ENCODE results near the gene SSR1.

The SSR1 gene

DNA sequence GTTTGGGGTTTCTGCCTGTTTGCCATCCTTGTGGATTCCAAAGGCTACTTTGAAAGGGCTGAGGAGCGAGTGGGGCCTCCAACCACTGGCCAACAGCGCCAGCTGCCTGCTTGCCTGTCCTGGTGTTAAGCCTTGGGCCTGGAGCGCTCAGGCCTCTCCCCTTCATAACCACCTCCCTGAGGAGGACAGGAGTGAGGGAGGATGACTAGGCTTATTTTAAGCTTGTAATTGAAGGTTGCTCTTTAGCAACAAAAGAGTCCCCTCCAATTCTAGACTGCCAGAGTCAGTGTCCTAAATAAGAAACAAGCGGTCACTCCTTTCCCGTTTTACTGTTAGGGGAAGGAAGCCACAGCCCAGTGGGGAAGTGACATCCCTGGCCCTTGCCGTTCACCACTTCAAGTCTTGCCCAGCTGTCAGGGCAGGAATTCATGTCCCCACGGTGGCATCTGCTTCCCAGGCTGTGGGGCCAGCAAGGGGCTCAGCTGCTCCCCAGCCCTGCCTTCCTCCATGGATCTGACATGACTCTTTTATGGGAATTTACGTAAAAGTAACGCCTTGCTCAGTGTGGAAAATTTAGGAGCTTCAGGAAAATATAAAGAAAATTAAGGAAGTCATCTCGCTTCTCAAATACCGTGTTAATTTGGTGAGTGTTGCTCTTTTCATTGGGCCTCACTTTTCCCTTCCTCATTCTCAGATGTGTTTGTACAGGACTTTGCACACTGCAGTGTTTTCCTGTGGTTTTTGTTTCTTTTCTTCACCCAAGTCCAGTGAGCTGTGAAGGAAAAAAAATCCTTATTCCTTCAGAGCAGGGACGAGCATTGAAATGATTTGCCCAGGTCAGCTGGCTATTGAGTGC, 57.8 kb downstream of the SSR1 start:
- peak; percentile 83 to 88 for DNase-seq

DNA sequence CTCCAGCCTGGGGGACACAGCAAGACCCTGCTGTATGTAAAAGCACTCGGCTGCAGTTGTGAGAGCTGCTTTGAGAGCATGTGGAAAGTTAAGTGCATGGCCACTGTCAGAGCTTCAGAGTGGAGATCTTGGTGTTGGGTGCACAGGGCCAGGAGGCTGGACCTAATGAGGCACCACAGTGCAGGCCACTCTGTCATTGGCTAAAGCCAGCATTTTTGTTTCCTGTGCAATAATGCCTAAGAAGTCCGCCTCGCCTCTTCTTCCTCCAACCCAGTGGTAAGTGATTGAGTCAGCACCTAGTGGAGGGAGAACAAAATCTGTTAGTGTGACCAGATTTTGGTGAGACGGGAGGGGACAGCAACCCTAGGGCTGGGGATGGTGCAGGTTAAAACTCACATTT, 60.6 kb downstream of the SSR1 start:
- DNase-seq: peak in 1 of 2 experiments; percentile 17

- no peak for DNase-seq
Observed at GRCh38 chr6:7251646-7252260, 61.2 kb downstream of the SSR1 start.

- no peak for DNase-seq
Observed at GRCh38 chr6:7250812-7251211, 62.2 kb downstream of the SSR1 start.

- no peak for DNase-seq
Observed at GRCh38 chr6:7249946-7250643, 62.9 kb downstream of the SSR1 start.

DNA sequence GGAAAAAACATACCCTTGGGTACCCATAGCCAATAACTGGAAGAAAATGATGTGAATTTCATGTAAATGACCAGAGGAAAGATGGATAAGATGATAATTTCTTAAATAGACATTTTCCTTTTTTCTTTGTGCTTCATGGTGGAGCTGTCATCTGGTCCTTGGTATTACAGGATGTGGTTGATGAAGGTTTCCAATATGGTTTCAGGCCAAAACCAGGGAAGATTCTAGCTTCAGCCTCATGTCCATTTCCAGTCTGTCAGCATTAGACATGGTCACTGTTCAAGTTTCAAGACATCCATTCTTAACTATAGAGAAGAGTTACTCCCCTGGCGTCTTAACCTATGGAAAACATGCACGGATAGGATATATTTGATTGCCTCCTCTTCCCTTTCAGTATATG, 63.6 kb downstream of the SSR1 start:
- no peak for DNase-seq

GRCh38 chr6:7247828-7248227, 65.2 kb downstream of the SSR1 start:
- DNase-seq: no peak

DNA sequence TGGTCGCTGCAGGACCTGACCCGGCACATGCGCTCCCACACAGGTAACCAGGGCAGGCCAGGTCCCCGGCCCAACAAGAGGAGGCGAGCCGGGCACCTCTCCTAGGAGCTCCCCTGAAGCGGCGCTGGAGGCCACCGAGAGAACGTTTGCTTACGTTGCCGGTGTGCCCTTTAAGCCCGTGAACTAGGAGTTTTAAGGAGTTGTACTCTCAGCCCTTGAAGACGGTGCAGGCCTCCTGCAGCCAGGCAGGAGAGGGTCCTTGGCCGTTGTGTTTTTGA, 65.9 kb downstream of the SSR1 start:
- DNase-seq: no peak

- no peak for DNase-seq
Observed at GRCh38 chr6:7246401-7247178, 66.4 kb downstream of the SSR1 start.

DNA sequence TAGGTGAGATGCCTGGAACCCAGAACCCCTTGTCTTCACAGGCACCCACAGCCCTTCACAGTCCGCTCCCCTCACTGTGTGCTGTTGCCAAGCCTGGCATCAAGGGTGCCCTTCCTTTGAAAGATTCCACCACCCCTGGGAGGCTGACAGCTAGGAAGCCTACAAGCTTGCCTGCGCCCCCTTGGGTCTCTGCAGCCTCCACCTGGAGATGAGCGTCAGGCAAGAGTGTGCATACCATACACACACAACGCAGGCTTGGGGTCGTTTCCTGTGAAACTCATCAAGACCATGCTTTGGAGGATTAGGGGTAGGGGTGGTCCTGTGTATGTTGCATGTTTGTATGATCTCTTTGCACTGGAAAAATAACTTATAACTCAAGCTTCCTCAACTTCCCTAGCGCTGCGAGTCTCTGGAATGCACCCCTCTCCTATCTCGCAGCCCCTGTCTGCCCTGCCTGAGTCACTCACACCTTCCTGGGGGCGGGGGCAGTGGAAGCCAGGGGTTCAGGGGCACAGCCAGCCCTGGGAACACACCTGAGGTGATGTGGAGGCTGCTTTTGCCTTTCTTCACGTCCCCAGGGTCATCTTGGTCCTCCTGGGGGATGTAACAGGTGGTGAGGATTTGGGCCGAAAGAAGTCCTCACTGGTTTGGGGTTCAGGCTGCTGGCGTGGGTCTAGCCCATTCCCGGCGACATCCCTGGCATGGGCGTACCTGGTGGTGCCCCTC, 67.2 kb downstream of the SSR1 start:
- no peak for DNase-seq

DNA sequence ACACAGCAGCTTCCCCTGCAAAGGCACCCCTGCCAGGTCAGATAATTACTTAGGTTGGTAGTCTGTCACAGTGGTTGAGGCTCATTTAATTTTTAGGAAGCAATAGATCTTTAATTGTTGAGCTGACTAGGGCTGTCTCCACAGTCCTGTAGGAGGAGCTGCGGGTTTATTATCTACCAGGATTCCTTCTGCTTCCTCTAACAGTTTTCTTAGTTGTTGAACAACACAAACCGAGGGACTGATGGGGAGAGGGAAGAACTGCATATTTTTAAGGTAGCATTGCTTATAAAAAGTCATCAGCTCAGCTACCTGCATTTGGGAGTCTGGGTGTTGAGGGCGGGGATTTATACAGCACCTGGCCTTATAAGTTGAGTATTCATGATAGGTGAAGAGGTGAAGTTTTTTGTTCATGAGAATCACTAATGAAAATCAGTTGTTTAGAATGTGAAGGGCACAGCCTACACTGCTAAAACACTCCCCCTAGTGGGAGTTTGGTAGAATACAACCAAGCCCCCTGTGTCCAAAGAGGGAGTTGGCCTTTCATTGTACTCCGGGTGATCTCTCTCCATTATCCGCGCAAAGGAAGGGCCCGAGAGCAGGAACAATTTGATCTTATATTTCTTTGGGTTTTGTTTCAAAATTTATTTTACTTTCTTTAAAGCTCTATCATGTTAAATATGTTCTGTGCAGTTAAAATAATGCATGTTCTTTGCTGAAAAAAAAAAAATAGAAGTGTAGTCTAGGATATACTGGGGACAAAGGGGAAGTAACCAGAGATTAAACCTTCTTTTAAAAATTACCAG, 69.6 kb downstream of the SSR1 start:
- DNase-seq: peak; percentile 78 to 87

DNA sequence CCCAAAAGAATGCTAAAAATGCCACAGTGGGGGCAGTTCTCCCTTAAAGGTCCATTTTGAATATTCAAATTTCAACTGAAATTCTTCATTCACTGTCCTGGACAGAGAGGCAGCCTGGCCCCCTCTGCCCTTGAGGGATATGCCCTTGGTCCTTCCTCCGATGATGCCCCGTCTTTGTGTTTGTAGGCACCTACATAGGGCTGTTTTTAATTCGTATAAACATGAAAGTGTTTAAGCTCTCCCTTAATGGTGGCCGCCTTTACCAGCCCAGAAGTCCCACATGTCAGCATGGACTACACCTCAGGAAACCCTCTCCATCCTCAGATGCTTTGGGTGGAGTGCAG, 70.2 kb downstream of the SSR1 start:
- no peak for DNase-seq

GRCh38 chr6:7241709-7242645, 71.0 kb downstream of the SSR1 start:
- no peak for DNase-seq

- no peak for DNase-seq
Observed at GRCh38 chr6:7241160-7241559, 71.8 kb downstream of the SSR1 start.

DNA sequence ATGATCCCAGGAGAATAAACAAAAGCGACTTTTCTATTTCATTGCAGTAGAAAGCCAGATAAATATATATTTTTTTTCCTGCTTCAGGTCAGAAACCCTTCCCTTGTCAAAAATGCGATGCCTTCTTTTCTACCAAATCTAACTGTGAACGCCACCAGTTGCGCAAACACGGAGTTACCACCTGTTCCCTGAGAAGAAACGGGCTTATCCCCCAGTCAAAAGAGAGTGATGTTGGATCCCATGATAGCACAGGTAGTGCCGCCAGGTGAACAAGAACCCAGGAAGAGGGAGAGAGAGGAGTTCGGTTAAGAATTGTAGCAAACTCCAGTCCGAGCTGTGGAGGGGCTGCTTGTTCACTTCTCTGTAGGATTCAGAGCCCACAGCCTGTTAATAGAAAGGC, 72.6 kb downstream of the SSR1 start:
- no peak for DNase-seq

GRCh38 chr6:7239590-7239948, 73.4 kb downstream of the SSR1 start:
- no peak for DNase-seq

DNA sequence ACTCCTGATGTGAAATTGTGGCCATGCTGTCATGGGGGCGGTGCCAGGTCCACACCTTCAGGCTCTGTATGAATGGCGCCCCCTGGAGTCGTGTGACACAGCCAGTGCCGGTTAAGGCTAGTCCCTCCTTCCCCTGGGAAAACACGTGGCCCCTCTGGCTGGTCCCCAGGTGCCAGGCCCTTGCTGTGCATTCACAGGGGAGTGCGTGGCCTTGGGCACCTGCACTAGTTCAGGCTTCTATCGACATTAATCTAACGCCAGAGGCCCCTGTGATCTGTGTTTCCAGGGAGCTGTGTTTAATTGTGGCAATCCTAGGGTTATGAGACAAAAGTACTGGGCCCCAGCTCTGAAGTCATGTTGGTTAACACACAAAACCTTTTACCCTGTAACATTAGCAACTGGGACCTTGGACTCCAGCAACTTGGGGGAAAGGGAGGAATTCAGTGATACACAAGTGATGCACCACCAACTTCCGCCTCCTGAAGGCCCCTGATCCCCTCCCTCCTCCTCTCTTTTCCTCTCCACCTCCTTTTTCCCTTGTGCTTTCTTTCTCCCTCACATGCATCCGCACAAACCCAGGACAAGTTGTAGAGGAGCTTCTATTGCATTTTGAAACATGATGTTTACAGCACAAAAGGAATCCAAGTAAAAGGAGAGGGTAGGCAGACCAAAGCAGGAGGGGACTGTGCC, 74.0 kb downstream of the SSR1 start:
- DNase-seq: peak; percentile 63 to 71

GRCh38 chr6:7238526-7238899, 74.5 kb downstream of the SSR1 start:
- DNase-seq: no peak

- no peak for DNase-seq
Observed at GRCh38 chr6:7237653-7238188, 75.3 kb downstream of the SSR1 start.

All from AML-193 (cell line).